ENCODE measurements around the gene UBE3D. TPM values are rescaled to one million over a fixed set of nuclear protein-coding genes. Genes with fewer than 3 reads are reported as not detected.

The UBE3D gene
- total RNA-seq, 1 donor from 2014 or later: 5.3 TPM

GRCh38 chr6:83068616-83069015 is 3.0 kb upstream of the UBE3D start:
- intact Hi-C loops (cut with DNase I): no loop called here
- Histone ChIP-seq H3K4me1 (peaks cover 48% of the 10 kb centered on the region), H3K4me3 (peak overlapping the region; percentile 93), H3K9me3 (no peaks in the 10 kb centered on the region), H3K27me3 (ENCODE audit: low read depth) (no peaks in the 10 kb centered on the region), H3K36me3 (no peaks in the 10 kb centered on the region), H3K27ac (no peak overlapping the region)
- DNase-seq: no peak
- no peak for ATAC-seq
- TF ChIP-seq, protein P1, sequence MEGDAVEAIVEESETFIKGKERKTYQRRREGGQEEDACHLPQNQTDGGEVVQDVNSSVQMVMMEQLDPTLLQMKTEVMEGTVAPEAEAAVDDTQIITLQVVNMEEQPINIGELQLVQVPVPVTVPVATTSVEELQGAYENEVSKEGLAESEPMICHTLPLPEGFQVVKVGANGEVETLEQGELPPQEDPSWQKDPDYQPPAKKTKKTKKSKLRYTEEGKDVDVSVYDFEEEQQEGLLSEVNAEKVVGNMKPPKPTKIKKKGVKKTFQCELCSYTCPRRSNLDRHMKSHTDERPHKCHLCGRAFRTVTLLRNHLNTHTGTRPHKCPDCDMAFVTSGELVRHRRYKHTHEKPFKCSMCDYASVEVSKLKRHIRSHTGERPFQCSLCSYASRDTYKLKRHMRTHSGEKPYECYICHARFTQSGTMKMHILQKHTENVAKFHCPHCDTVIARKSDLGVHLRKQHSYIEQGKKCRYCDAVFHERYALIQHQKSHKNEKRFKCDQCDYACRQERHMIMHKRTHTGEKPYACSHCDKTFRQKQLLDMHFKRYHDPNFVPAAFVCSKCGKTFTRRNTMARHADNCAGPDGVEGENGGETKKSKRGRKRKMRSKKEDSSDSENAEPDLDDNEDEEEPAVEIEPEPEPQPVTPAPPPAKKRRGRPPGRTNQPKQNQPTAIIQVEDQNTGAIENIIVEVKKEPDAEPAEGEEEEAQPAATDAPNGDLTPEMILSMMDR (IDR thresholded peaks at IDR 0.05): no peak

GRCh38 chr6:83067448-83068439 is 2.1 kb upstream of the UBE3D start, which contains the start of gene DOP1A:
DOP1A (plus strand) TSS chr6:83067671; CDS start chr6:83096978, 29,307 bp downstream.
- Histone ChIP-seq H3K27me3 (ENCODE audit: low read depth) (no peaks in the 10 kb centered on the region), H3K9me3 (no peaks in the 10 kb centered on the region), H3K4me1 (peaks cover 48% of the 10 kb centered on the region), H3K36me3 (no peaks in the 10 kb centered on the region), H3K4me3 (peak within 1 kb of the TSS; percentile 93), H3K27ac (peak within 1 kb of the TSS; percentile 91)
- intact Hi-C loops (cut with DNase I): no loop called here
- TF ChIP-seq, protein P1 (IDR thresholded peaks at IDR 0.05): peak; percentile 97
- DNase-seq (peak; percentile 99), ATAC-seq (peak; percentile 97 to 98)

DNA sequence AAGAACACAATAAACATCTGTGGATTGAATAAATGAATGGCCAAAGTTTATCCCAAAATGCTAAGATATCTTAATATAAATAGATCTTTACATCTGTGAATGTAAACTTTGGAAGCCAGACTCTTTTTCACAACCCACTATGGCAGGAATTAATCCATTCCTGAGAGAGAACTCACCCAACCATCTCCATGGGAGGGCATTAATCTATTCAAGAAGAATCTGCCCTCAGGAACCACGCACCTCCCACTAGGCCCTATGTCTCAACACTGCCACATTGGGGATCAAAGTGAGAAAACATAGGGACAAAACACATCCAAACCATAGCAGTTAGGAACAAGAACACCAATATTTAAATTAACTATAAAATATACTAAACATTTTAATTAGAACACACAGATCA is 3.4 kb downstream of the UBE3D start:
- DNase-seq: no peak
- intact Hi-C loops (cut with DNase I): no loop called here
- no peak for ATAC-seq
- H3K4me3 ChIP-seq: no peak overlapping the region
- H3K36me3 ChIP-seq: peaks cover 4% of the 10 kb centered on the region
- H3K27me3 ChIP-seq (ENCODE audit: low read depth): no peaks in the 10 kb centered on the region
- TF ChIP-seq, protein P1 (IDR thresholded peaks at IDR 0.05): no peak
- no peaks in the 10 kb centered on the region for H3K9me3 ChIP-seq
- H3K27ac ChIP-seq: no peak overlapping the region
- H3K4me1 ChIP-seq: peaks cover 8% of the 10 kb centered on the region

- no peak for ATAC-seq
- Histone ChIP-seq H3K4me3 (no peak overlapping the region), H3K27me3 (ENCODE audit: low read depth) (no peaks in the 10 kb centered on the region), H3K9me3 (no peaks in the 10 kb centered on the region), H3K36me3 (peaks cover 5% of the 10 kb centered on the region), H3K4me1 (peaks cover 8% of the 10 kb centered on the region), H3K27ac (no peak overlapping the region)
- no peak for DNase-seq
- intact Hi-C loops (cut with DNase I): no loop called here
- TF ChIP-seq, protein P1 (IDR thresholded peaks at IDR 0.05): no peak
These were observed 4.5 kb downstream of the UBE3D start for GRCh38 chr6:83061190-83061589.

- DNase-seq (no peak), ATAC-seq (peak; percentile 62 to 75)
- H3K4me3 ChIP-seq: no peak overlapping the region
- no peak overlapping the region for H3K27ac ChIP-seq
- intact Hi-C loops (cut with DNase I): loop anchor here (10.0 kb wide), 1 partner anchor 793 kb away; no protein-coding TSS in a partner anchor
- H3K4me1 ChIP-seq: no peaks in the 10 kb centered on the region
- TF ChIP-seq, protein P1 (IDR thresholded peaks at IDR 0.05): peak; percentile 66
- H3K27me3 ChIP-seq (ENCODE audit: low read depth): no peaks in the 10 kb centered on the region
- H3K9me3 ChIP-seq: no peaks in the 10 kb centered on the region
- peaks cover 5% of the 10 kb centered on the region for H3K36me3 ChIP-seq
These were observed 7.8 kb downstream of the UBE3D start for GRCh38 chr6:83057705-83058321.
